ENCODE results near the gene DNHD1. TPM values are rescaled to one million over a fixed set of nuclear protein-coding genes. Genes with fewer than 3 reads are reported as not detected.

Gene DNHD1
- total and polyA plus RNA-seq, 2 of the 13 experiments (the other 11 are each of a cell fraction or from before 2014, with no cell fraction given) = 2.7 to 9.3 TPM

- TF ChIP-seq FOXP1 (IDR thresholded peaks at IDR 0.05) (no peak), FOXP1 (CRISPR knock-in tag; IDR thresholded peaks at IDR 0.05) (no peak)
Observed at GRCh38 chr11:6613496-6613895, 116.4 kb downstream of the DNHD1 start (continued).

GRCh38 chr11:6614446-6614845, 117.4 kb downstream of the DNHD1 start:
- no peak for DNase-seq (ENCODE audit: low spot score)
- Histone ChIP-seq H3K27ac (ENCODE audit: extremely low read length, insufficient read depth, low read length) (no peak overlapping the region), H4K20me1 (ENCODE audit: insufficient read depth, low read length) (no peaks in the 10 kb centered on the region), H3K36me3 (replicated peaks in 1 of 2; ENCODE audit: control insufficient read depth in 1 of 2, insufficient read depth in 2 of 2, low read length in 2 of 2) (peaks cover 13 to 30% of the 10 kb centered on the region in 2 experiments), H3K9me3 (ENCODE audit: low read length) (no peaks in the 10 kb centered on the region), H3K4me3 (replicated peaks in 1 of 3; ENCODE audit: insufficient read depth in 1 of 3, low read depth in 2 of 3, low read length in 3 of 3) (no peak overlapping the region), H3K79me2 (ENCODE audit: insufficient read depth, low read length) (peaks cover 7% of the 10 kb centered on the region), H3K27me3 (ENCODE audit: control insufficient read depth in 1 of 2, insufficient read depth in 2 of 2, low read length in 2 of 2) (no peaks in the 10 kb centered on the region; a peak in 1 of 5 replicates), H3K4me2 (ENCODE audit: low read depth, low read length) (no peak overlapping the region), H3K4me1 (ENCODE audit: insufficient read depth, low read length) (peaks cover 36% of the 10 kb centered on the region), H3K9ac (ENCODE audit: insufficient read depth, low read depth, low read length) (no peak overlapping the region), H2AFZ (ENCODE audit: low read length) (no peak overlapping the region)
- intact Hi-C loops (cut with micrococcal nuclease; ENCODE audit: unreplicated experiment) = loop anchor here (5.0 kb wide), 1 partner anchor 132 kb away; the partner anchor contains the start of genes ARFIP2 and TIMM10B
- ChIA-PET CTCF (ENCODE audit: low intra/inter-chr PET ratio, low total read pairs) (no interaction called here), POLR2A (interaction anchor here (0.6 kb wide), 1 partner anchor 71 kb away, joined by 4 read pairs; no protein-coding TSS in a partner anchor)
- no peak for TF ChIP-seq CEBPZ (IDR thresholded peaks at IDR 0.05; ENCODE audit: low read length)
- no peak for TF ChIP-seq PRDM15 (CRISPR knock-in tag; IDR thresholded peaks at IDR 0.05)
- no peak for TF ChIP-seq ZNF883 (CRISPR knock-in tag; IDR thresholded peaks at IDR 0.05; ENCODE audit: not compliant biosample characterization)
- no peak for TF ChIP-seq ZNF12 (CRISPR knock-in tag; IDR thresholded peaks at IDR 0.05)
- TF ChIP-seq TERF1 (CRISPR knock-in tag; IDR thresholded peaks at IDR 0.05) = no peak
- TF ChIP-seq YEATS2 (CRISPR knock-in tag; IDR thresholded peaks at IDR 0.05; ENCODE audit: borderline replicate concordance) = no peak
- no peak for TF ChIP-seq MLX (CRISPR knock-in tag; IDR thresholded peaks at IDR 0.05)
- no peak for TF ChIP-seq KDM2A (CRISPR knock-in tag; IDR thresholded peaks at IDR 0.05; ENCODE audit: borderline replicate concordance, low read depth)
- TF ChIP-seq RELA (CRISPR knock-in tag; IDR thresholded peaks at IDR 0.05) = no peak
- no peak for TF ChIP-seq MEF2D (CRISPR knock-in tag; IDR thresholded peaks at IDR 0.05)
- TF ChIP-seq ZNF263 (CRISPR knock-in tag; IDR thresholded peaks at IDR 0.05) = no peak
- no peak for TF ChIP-seq ERF (CRISPR knock-in tag; IDR thresholded peaks at IDR 0.05)
- FAIRE-seq = no peak
- ATAC-seq = no peak
- 90% methylated on average over 2 of the region's 2 CpGs for WGBS (ENCODE audit: low lambda C conversion rate)
- in situ Hi-C loops (cut with HindIII; ENCODE audit: extremely low pct_ligation_motif_present, low pct_unique_long_range_greater_than_20kb) = no loop called here
- no TSS peak for BruUV-seq (replicated peaks)

Data from HepG2 (cell line).